ENCODE results near the gene CTU2.

CTU2 gene

GRCh38 chr16:88735616-88736015 lies 29.3 kb downstream of the CTU2 start:
- Histone ChIP-seq H3K9me3 (ENCODE audit: control insufficient read depth, insufficient read depth, low read length) (no peaks in the 10 kb centered on the region), H3K27me3 (ENCODE audit: control insufficient read depth, low read length) (no peaks in the 10 kb centered on the region), H3K4me1 (ENCODE audit: control insufficient read depth, low read length) (peaks cover 24% of the 10 kb centered on the region), H3K4me2 (ENCODE audit: low read length) (no peak overlapping the region), H3K4me3 (ENCODE audit: low read length) (no peak overlapping the region), H3K9me2 (replicated peaks; ENCODE audit: control insufficient read depth, low read length) (no peaks in the 10 kb centered on the region), H3K36me3 (ENCODE audit: control insufficient read depth, low read length) (peaks cover 82% of the 10 kb centered on the region), H3K27ac (ENCODE audit: low read depth, low read length) (no peak overlapping the region), H4K20me1 (ENCODE audit: control insufficient read depth, insufficient read depth, low read depth, low read length) (peaks cover 5% of the 10 kb centered on the region; the same call in 1 of the 2 replicates), H3F3A (ENCODE audit: control insufficient read depth, insufficient read depth) (no peaks in the 10 kb centered on the region), H3K79me2 (ENCODE audit: control insufficient read depth, low read length) (0 out of 2 replicates have a peak, but pooled peaks cover 4% of the 10 kb centered on the region)
- TF ChIP-seq, protein P1, sequence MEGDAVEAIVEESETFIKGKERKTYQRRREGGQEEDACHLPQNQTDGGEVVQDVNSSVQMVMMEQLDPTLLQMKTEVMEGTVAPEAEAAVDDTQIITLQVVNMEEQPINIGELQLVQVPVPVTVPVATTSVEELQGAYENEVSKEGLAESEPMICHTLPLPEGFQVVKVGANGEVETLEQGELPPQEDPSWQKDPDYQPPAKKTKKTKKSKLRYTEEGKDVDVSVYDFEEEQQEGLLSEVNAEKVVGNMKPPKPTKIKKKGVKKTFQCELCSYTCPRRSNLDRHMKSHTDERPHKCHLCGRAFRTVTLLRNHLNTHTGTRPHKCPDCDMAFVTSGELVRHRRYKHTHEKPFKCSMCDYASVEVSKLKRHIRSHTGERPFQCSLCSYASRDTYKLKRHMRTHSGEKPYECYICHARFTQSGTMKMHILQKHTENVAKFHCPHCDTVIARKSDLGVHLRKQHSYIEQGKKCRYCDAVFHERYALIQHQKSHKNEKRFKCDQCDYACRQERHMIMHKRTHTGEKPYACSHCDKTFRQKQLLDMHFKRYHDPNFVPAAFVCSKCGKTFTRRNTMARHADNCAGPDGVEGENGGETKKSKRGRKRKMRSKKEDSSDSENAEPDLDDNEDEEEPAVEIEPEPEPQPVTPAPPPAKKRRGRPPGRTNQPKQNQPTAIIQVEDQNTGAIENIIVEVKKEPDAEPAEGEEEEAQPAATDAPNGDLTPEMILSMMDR (IDR thresholded peaks at IDR 0.05; ENCODE audit: low read depth, low read length, poor library complexity, severe bottlenecking): no peak
- no peak for TF ChIP-seq EZH2phosphoT487 (IDR thresholded peaks at IDR 0.05; ENCODE audit: borderline replicate concordance, low read length)

DNA sequence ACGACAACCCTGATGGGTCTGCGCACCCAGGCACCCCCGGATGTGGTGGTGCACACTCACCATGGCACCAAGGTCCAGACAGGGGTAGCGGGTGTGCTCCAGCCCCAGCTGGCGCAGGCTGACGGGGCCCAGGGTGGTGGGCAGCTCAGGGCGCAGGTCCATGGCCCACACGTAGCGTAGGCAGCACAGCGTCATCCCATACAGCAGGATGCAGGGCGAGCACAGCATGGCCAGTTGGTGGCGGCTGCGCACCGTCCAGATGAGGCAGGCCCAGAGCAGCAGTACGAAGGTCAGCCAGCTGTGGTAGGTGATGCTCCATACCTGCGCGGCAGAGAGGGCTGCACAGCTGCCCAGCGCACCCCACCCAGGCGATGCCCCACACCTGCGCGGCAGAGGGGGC lies 29.8 kb downstream of the CTU2 start:
- 0 out of 2 replicates have a peak, but pooled peaks cover 4% of the 10 kb centered on the region for H3K79me2 ChIP-seq (ENCODE audit: control insufficient read depth, low read length)
- peaks cover 24% of the 10 kb centered on the region for H3K4me1 ChIP-seq (ENCODE audit: control insufficient read depth, low read length)
- TF ChIP-seq, protein P1 (IDR thresholded peaks at IDR 0.05; ENCODE audit: low read depth, low read length, poor library complexity, severe bottlenecking): no peak
- H3K4me2 ChIP-seq (ENCODE audit: low read length): no peak overlapping the region
- H3K36me3 ChIP-seq (ENCODE audit: control insufficient read depth, low read length): peaks cover 82% of the 10 kb centered on the region
- no peaks in the 10 kb centered on the region for H3K9me2 ChIP-seq (replicated peaks; ENCODE audit: control insufficient read depth, low read length)
- H3K4me3 ChIP-seq (ENCODE audit: low read length): no peak overlapping the region
- no peaks in the 10 kb centered on the region for H3K27me3 ChIP-seq (ENCODE audit: control insufficient read depth, low read length)
- no peaks in the 10 kb centered on the region for H3K9me3 ChIP-seq (ENCODE audit: control insufficient read depth, insufficient read depth, low read length)
- no peak overlapping the region for H3K27ac ChIP-seq (ENCODE audit: low read depth, low read length)
- H4K20me1 ChIP-seq (ENCODE audit: control insufficient read depth, insufficient read depth, low read depth, low read length): peaks cover 5% of the 10 kb centered on the region; the same call in 1 of the 2 replicates
- no peaks in the 10 kb centered on the region for H3F3A ChIP-seq (ENCODE audit: control insufficient read depth, insufficient read depth)

DNA sequence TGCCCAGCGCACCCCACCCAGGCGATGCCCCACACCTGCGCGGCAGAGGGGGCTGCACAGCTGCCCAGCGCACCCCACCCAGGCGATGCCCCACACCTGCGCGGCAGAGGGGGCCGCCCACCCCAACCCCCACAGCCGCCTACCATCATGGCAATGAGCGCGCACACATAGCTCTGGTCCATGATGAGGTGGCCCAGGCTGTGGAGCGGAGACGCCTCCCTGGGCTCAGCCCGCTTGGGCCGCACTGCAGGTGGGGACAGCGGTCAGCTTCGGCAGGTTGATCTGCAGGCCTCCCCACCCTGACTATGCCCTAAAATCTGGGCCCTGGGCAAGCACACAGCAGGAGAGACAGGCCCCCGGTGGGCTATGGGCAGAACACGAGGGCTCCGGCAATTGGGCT lies 30.2 kb downstream of the CTU2 start:
- TF ChIP-seq, protein P1 (IDR thresholded peaks at IDR 0.05; ENCODE audit: low read depth, low read length, poor library complexity, severe bottlenecking): no peak
- TF ChIP-seq EZH2phosphoT487 (IDR thresholded peaks at IDR 0.05; ENCODE audit: borderline replicate concordance, low read length): no peak
- Histone ChIP-seq H3K27me3 (ENCODE audit: control insufficient read depth, low read length) (no peaks in the 10 kb centered on the region), H3K4me2 (ENCODE audit: low read length) (no peak overlapping the region), H3K9me2 (replicated peaks; ENCODE audit: control insufficient read depth, low read length) (no peaks in the 10 kb centered on the region), H3K36me3 (ENCODE audit: control insufficient read depth, low read length) (peaks cover 81% of the 10 kb centered on the region), H3K79me2 (ENCODE audit: control insufficient read depth, low read length) (0 out of 2 replicates have a peak, but pooled peaks cover 4% of the 10 kb centered on the region), H3K4me1 (ENCODE audit: control insufficient read depth, low read length) (peaks cover 24% of the 10 kb centered on the region), H4K20me1 (ENCODE audit: control insufficient read depth, insufficient read depth, low read depth, low read length) (peaks cover 5% of the 10 kb centered on the region; the same call in 1 of the 2 replicates), H3K9me3 (ENCODE audit: control insufficient read depth, insufficient read depth, low read length) (no peaks in the 10 kb centered on the region), H3K27ac (ENCODE audit: low read depth, low read length) (no peak overlapping the region), H3F3A (ENCODE audit: control insufficient read depth, insufficient read depth) (no peaks in the 10 kb centered on the region), H3K4me3 (ENCODE audit: low read length) (no peak overlapping the region)
